Panc1 (cell line): ENCODE results near the gene PPP1R1C. TPM values are rescaled to one million over a fixed set of nuclear protein-coding genes. Genes with fewer than 3 reads are reported as not detected.

Source experiments
- ATAC-seq: fragments of 200-7000 bp; cut with Tn5 transposase; 2 replicates; pipeline ENCODE4 v1.9.1; 2020; ENCODE audit warnings: mild to moderate bottlenecking, moderate library complexity
- BruUV-seq: library from RNA; stranded (reverse); fragments of 400-500 nt; replicated peaks from 2 replicates; lab custom pipeline; 2021; lab: Mats Ljungman, UMichigan
- CTCF ChIA-PET: fragments of 300-600 bp; sonication (Branson Sonifier 250); formaldehyde crosslinking; loops from one replicate; lab custom pipeline; 2022; ENCODE audit warnings: antibody characterized with exemption; lab: Charles Lee
- POLR2A ChIA-PET: fragments of 300-600 bp; sonication (Branson Sonifier 250); formaldehyde crosslinking; loops from one replicate; lab custom pipeline; 2022; ENCODE audit warnings: antibody characterized with exemption; lab: Charles Lee
- DNase-seq: peaks from one replicate; pipeline ENCODE4 v3.0.0-alpha.2; 2010; ENCODE audit warnings: low read depth, low spot score
- H3K27ac ChIP-seq: 2 replicates; pipeline ENCODE4 v1.5.1; 2011; ENCODE audit warnings: mild to moderate bottlenecking, low read length, inconsistent platforms
- H3K27me3 ChIP-seq: fragments of 200-500 bp; sonication (Bioruptor generic); 2 replicates; pipeline ENCODE4 v1.6.0; 2014; ENCODE audit warnings: low read length, inconsistent platforms; ENCODE audit not compliant: control insufficient read depth, insufficient read depth
- H3K36me3 ChIP-seq: fragments of 200-500 bp; sonication (Bioruptor generic); 2 replicates; pipeline ENCODE4 v1.5.1; 2014; ENCODE audit warnings: inconsistent platforms, mild to moderate bottlenecking, low read length, moderate library complexity; ENCODE audit not compliant: control insufficient read depth, insufficient read depth
- H3K4me1 ChIP-seq: 2 replicates; pipeline ENCODE4 v1.5.1; 2011; ENCODE audit warnings: inconsistent platforms, mild to moderate bottlenecking, low read length, moderate library complexity; ENCODE audit not compliant: control insufficient read depth, insufficient read depth
- H3K4me3 ChIP-seq, 2 experiments: 2 replicates each; pipeline ENCODE4 v1.5.1; 2011 to 2012; ENCODE audit warnings: low read depth in 2 of 2, low read length in 2 of 2, mild to moderate bottlenecking in 2 of 2, inconsistent platforms in 1 of 2, moderate library complexity in 1 of 2
- H3K9me3 ChIP-seq: fragments of 200-500 bp; sonication (Bioruptor generic); 2 replicates; pipeline ENCODE4 v1.5.1; 2014; ENCODE audit warnings: low read depth, mild to moderate bottlenecking, inconsistent platforms, low read length, moderate library complexity; ENCODE audit not compliant: control insufficient read depth, insufficient read depth
- CTCF ChIP-seq: fragments of 450-650 bp; IDR thresholded peaks from 2 replicates; pipeline ENCODE4 v1.5.1; 2017; ENCODE audit warnings: mild to moderate bottlenecking
- POLR2AphosphoS5 ChIP-seq: IDR thresholded peaks from 2 replicates; pipeline ENCODE4 v1.6.1; 2012; ENCODE audit warnings: mild to moderate bottlenecking, low read depth, low read length, moderate library complexity
- REST ChIP-seq, 2 experiments: IDR thresholded peaks; 2 replicates each; pipeline ENCODE4 v1.6.1; 2011 to 2012; ENCODE audit warnings: low read depth in 2 of 2, control low read depth in 1 of 2, low read length in 1 of 2, mild to moderate bottlenecking in 1 of 2, moderate library complexity in 1 of 2; ENCODE audit not compliant: insufficient read depth in 1 of 2
- SIN3A ChIP-seq: IDR thresholded peaks from 2 replicates; pipeline ENCODE4 v1.6.1; 2012; ENCODE audit warnings: low read depth, mild to moderate bottlenecking, low read length, moderate library complexity, borderline replicate concordance; ENCODE audit not compliant: insufficient read depth
- TCF7L2 ChIP-seq: IDR thresholded peaks from 2 replicates; pipeline ENCODE4 v1.6.1; 2011; ENCODE audit warnings: mild to moderate bottlenecking, low read depth, low read length, inconsistent platforms
- in situ Hi-C: cut with HindIII; loops from 2 replicates; pipeline ENCODE4 v1.10.0; 2016; ENCODE audit warnings: low sequenced_read_pairs, low pct_unique_long_range_greater_than_20kb
- intact Hi-C: fragments of 100-400 bp; cut with micrococcal nuclease; formaldehyde crosslinking; loops from one replicate; pipeline ENCODE4 v1.10.0; 2022; ENCODE audit not compliant: unreplicated experiment
- total RNA-seq: library from RNA; stranded (reverse); gene quantifications from one replicate; pipeline ENCODE4 v1.2.1, GENCODE V29; 2021; ENCODE audit not compliant: unreplicated experiment

PPP1R1C gene
- total RNA-seq, 1 experiment from 2014 or later: 2.6 TPM

- Histone ChIP-seq H3K4me3 (no peak overlapping the region), H3K9me3 (no peaks in the 10 kb centered on the region), H3K27me3 (no peaks in the 10 kb centered on the region), H3K4me1 (no peaks in the 10 kb centered on the region), H3K27ac (no peak overlapping the region), H3K36me3 (no peaks in the 10 kb centered on the region; the same call in 1 of the 2 replicates)
- intact Hi-C loops: no loop called here
- no peak for TF ChIP-seq REST (IDR thresholded peaks at IDR 0.05; ENCODE audit: insufficient read depth in 1 of 2, low read depth in 2 of 2, low read length in 1 of 2)
- TF ChIP-seq SIN3A: no peak
- TF ChIP-seq CTCF: no peak
- no peak for TF ChIP-seq TCF7L2
- TF ChIP-seq POLR2AphosphoS5: no peak
- ChIA-PET POLR2A (no interaction called here), CTCF (no interaction called here)
- in situ Hi-C loops: no loop called here
- ATAC-seq (no peak), DNase-seq (no peak)
- BruUV-seq: no TSS peak
Observed at GRCh38 chr2:181944914-181945291, 40.8 kb upstream of the PPP1R1C start.

- CTCF ChIA-PET: no interaction called here
- Histone ChIP-seq H3K9me3 (no peaks in the 10 kb centered on the region), H3K27me3 (no peaks in the 10 kb centered on the region), H3K4me1 (no peaks in the 10 kb centered on the region), H3K27ac (no peak overlapping the region), H3K4me3 (no peak overlapping the region), H3K36me3 (no peaks in the 10 kb centered on the region; the same call in 1 of the 2 replicates)
- no peak for ATAC-seq
- no TSS peak for BruUV-seq
- in situ Hi-C loops: no loop called here
- intact Hi-C loops: no loop called here
- TF ChIP-seq SIN3A: no peak
- no peak for TF ChIP-seq REST (IDR thresholded peaks at IDR 0.05; ENCODE audit: insufficient read depth in 1 of 2, low read depth in 2 of 2, low read length in 1 of 2)
- no peak for TF ChIP-seq POLR2AphosphoS5
- TF ChIP-seq TCF7L2: no peak
- no peak for TF ChIP-seq CTCF
- DNase-seq: no peak
- POLR2A ChIA-PET: no interaction called here
Observed at GRCh38 chr2:181946444-181947127, 39.1 kb upstream of the PPP1R1C start.
